IMR-90 (cell line): ENCODE measurements around the gene PRAMEF12. TPM values are rescaled to one million over a fixed set of nuclear protein-coding genes. Genes with fewer than 3 reads are reported as not detected.
"Not testable (repeated sequence)": the region's sequence is repeated elsewhere in the genome, so short reads cannot be mapped to it uniquely, and the experiment has no call there.

ENCODE experiments used
- ATAC-seq: fragments of 200-7000 bp; cut with Tn5 transposase; 2 replicates; pipeline ENCODE4 v1.9.1; 2020; ENCODE audit warnings: low read depth, mild to moderate bottlenecking, moderate library complexity
- BruUV-seq: library from RNA; stranded (reverse); fragments of 400-500 nt; replicated peaks from 2 replicates; lab custom pipeline; 2021; lab: Mats Ljungman, UMichigan
- CTCF ChIA-PET: fragments of 300-600 bp; formaldehyde crosslinking; extraction: SDS; loops from one replicate; lab custom pipeline; 2021; ENCODE audit warnings: antibody characterized with exemption; lab: Yijun Ruan, JAX
- POLR2A ChIA-PET: fragments of 300-600 bp; sonication (Branson Sonifier 250); formaldehyde crosslinking; loops from one replicate; lab custom pipeline; 2022; ENCODE audit warnings: antibody characterized with exemption; ENCODE audit not compliant: unreplicated experiment; lab: Charles Lee
- DNase-seq: peaks from one replicate; pipeline ENCODE4 v3.0.0; 2013
- H2AFZ ChIP-seq: replicated peaks from 2 replicates; pipeline ENCODE3; 2013; ENCODE audit warnings: low read length, mild to moderate bottlenecking; ENCODE audit not compliant: poor library complexity
- H2AK5ac ChIP-seq: 2 replicates; pipeline ENCODE4 v1.6.1; 2013; ENCODE audit warnings: low read depth, low read length, inconsistent platforms
- H2AK9ac ChIP-seq: replicated peaks from 2 replicates; pipeline ENCODE3; 2013; ENCODE audit warnings: mild to moderate bottlenecking, low read depth, low read length, moderate library complexity; ENCODE audit not compliant: poor library complexity
- H2BK120ac ChIP-seq: 2 replicates; pipeline ENCODE4 v1.6.1; 2013; ENCODE audit warnings: low read depth, low read length, inconsistent platforms
- H2BK15ac ChIP-seq: 3 replicates; pipeline ENCODE4 v1.6.1; 2013; ENCODE audit warnings: low read depth, low read length, inconsistent platforms
- H2BK20ac ChIP-seq: 2 replicates; pipeline ENCODE4 v1.6.1; 2013; ENCODE audit warnings: low read depth, mild to moderate bottlenecking, inconsistent platforms, low read length, moderate library complexity
- H2BK5ac ChIP-seq: 2 replicates; pipeline ENCODE4 v1.6.1; 2013; ENCODE audit warnings: mild to moderate bottlenecking, low read depth, low read length, inconsistent platforms; ENCODE audit not compliant: poor library complexity, severe bottlenecking
- H3K14ac ChIP-seq: replicated peaks from 2 replicates; pipeline ENCODE4 v1.6.1; 2013; ENCODE audit warnings: low read depth, low read length, inconsistent platforms
- H3K18ac ChIP-seq: 2 replicates; pipeline ENCODE4 v1.6.1; 2013; ENCODE audit warnings: low read depth, low read length, control low read depth
- H3K23ac ChIP-seq: 2 replicates; pipeline ENCODE4 v1.6.1; 2013; ENCODE audit warnings: low read depth, low read length, inconsistent platforms
- H3K27ac ChIP-seq: 2 replicates; pipeline ENCODE4 v1.5.1; 2013; ENCODE audit warnings: mild to moderate bottlenecking, control low read depth, low read length; ENCODE audit not compliant: insufficient read depth
- H3K27me3 ChIP-seq: 2 replicates; pipeline ENCODE4 v1.6.1; 2013; ENCODE audit warnings: low read length; ENCODE audit not compliant: control insufficient read depth, insufficient read depth
- H3K36me3 ChIP-seq: 2 replicates; pipeline ENCODE4 v1.6.1; 2013; ENCODE audit warnings: low read length, mixed read lengths; ENCODE audit not compliant: control insufficient read depth, insufficient read depth
- H3K4ac ChIP-seq: 2 replicates; pipeline ENCODE4 v1.6.1; 2013; ENCODE audit warnings: low read depth, low read length, inconsistent platforms
- H3K4me1 ChIP-seq: 2 replicates; pipeline ENCODE4 v1.6.1; 2013; ENCODE audit warnings: low read length, mixed read lengths; ENCODE audit not compliant: control insufficient read depth, insufficient read depth
- H3K4me2 ChIP-seq: 2 replicates; pipeline ENCODE4 v1.6.1; 2013; ENCODE audit warnings: low read depth, mild to moderate bottlenecking, control low read depth, low read length, moderate library complexity
- H3K4me3 ChIP-seq: 2 replicates; pipeline ENCODE4 v1.5.1; 2013; ENCODE audit warnings: low read depth, mild to moderate bottlenecking, control low read depth, low read length, moderate library complexity; ENCODE audit not compliant: insufficient read depth
- H3K56ac ChIP-seq: 2 replicates; pipeline ENCODE4 v1.6.1; 2013; ENCODE audit warnings: low read length, inconsistent platforms; ENCODE audit not compliant: insufficient read depth; ENCODE audit errors: extremely low read depth
- H3K79me1 ChIP-seq, 2 experiments: 2 replicates each; pipeline ENCODE4 v1.6.1; 2013; ENCODE audit warnings: low read length in 2 of 2, inconsistent platforms in 1 of 2, low read depth in 1 of 2
- H3K9ac ChIP-seq: 2 replicates; pipeline ENCODE4 v1.6.1; 2013; ENCODE audit warnings: low read depth, low read length, control low read depth
- H3K9me1 ChIP-seq: 2 replicates; pipeline ENCODE4 v1.6.1; 2013; ENCODE audit warnings: low read length, inconsistent platforms; ENCODE audit not compliant: insufficient read depth
- H3K9me3 ChIP-seq: 2 replicates; pipeline ENCODE4 v1.6.1; 2013; ENCODE audit warnings: low read length; ENCODE audit not compliant: control insufficient read depth, insufficient read depth
- H4K20me1 ChIP-seq: 2 replicates; pipeline ENCODE4 v1.6.1; 2013; ENCODE audit warnings: low read length, inconsistent platforms; ENCODE audit not compliant: insufficient read depth
- H4K5ac ChIP-seq: 2 replicates; pipeline ENCODE4 v1.6.1; 2013; ENCODE audit warnings: mild to moderate bottlenecking, low read depth, low read length, control low read depth
- H4K8ac ChIP-seq, 2 experiments: 2 replicates each; pipeline ENCODE4 v1.6.1; 2013; ENCODE audit warnings: low read depth in 2 of 2, low read length in 2 of 2, control low read depth in 1 of 2, inconsistent platforms in 1 of 2
- H4K91ac ChIP-seq: 2 replicates; pipeline ENCODE4 v1.6.1; 2013; ENCODE audit warnings: low read depth, low read length, inconsistent platforms; ENCODE audit not compliant: insufficient read depth
- BHLHE40 ChIP-seq: fragments of 150-350 bp; IDR thresholded peaks from 2 replicates; pipeline ENCODE4 v1.6.1; 2016; ENCODE audit warnings: mild to moderate bottlenecking, low read depth, low read length
- CEBPB ChIP-seq: IDR thresholded peaks from 2 replicates; pipeline ENCODE4 v1.6.1; 2012; ENCODE audit warnings: low read depth, low read length, improper control_type of control experiment
- CTCF ChIP-seq: conservative IDR thresholded peaks from 2 replicates; pipeline ENCODE4 v1.5.1; 2012; ENCODE audit warnings: mild to moderate bottlenecking, low read depth, low read length, improper control_type of control experiment
- FOS ChIP-seq: fragments of 150-350 bp; IDR thresholded peaks from 2 replicates; pipeline ENCODE4 v1.6.1; 2016; ENCODE audit warnings: low read depth, low read length
- MAFK ChIP-seq: IDR thresholded peaks from 2 replicates; pipeline ENCODE4 v1.6.1; 2012; ENCODE audit warnings: low read depth, low read length, improper control_type of control experiment
- MAZ ChIP-seq: IDR thresholded peaks from 2 replicates; pipeline ENCODE4 v1.6.1; 2012; ENCODE audit warnings: low read depth, mild to moderate bottlenecking, low read length, improper control_type of control experiment, moderate library complexity, borderline replicate concordance
- POLR2A ChIP-seq: IDR thresholded peaks from 2 replicates; pipeline ENCODE4 v1.6.1; 2012; ENCODE audit warnings: mild to moderate bottlenecking, low read depth, low read length
- RCOR1 ChIP-seq: IDR thresholded peaks from 2 replicates; pipeline ENCODE4 v1.6.1; 2012; ENCODE audit warnings: mild to moderate bottlenecking, low read length, improper control_type of control experiment; ENCODE audit not compliant: insufficient replicate concordance
- SMC3 ChIP-seq: fragments of 150-350 bp; IDR thresholded peaks from 2 replicates; pipeline ENCODE4 v1.6.1; 2016; ENCODE audit warnings: low read depth, mild to moderate bottlenecking, antibody characterized with exemption, low read length, moderate library complexity
- WGBS, 2 experiments: methylation state at CpG; one replicate each; pipeline versions ENCODE4 v1.1.5 to v1.1.7; 2013; ENCODE audit warnings: missing lambda C conversion rate in 2 of 2; ENCODE audit not compliant: insufficient read length in 1 of 2; ENCODE audit errors: extremely low coverage in 2 of 2; 5-methylcytosine and 5-hydroxymethylcytosine counted together
- dilution Hi-C: fragments of 300-500 bp; cut with HindIII; formaldehyde crosslinking; loops from one replicate; pipeline ENCODE4 v1.14.3; 2018; ENCODE audit warnings: low sequenced_read_pairs; ENCODE audit not compliant: unreplicated experiment
- in situ Hi-C: fragments of 300-500 bp; cut with MboI; formaldehyde crosslinking; loops from 3 replicates; pipeline ENCODE4 v1.14.3; 2019; ENCODE audit warnings: low sequenced_read_pairs, inconsistent platforms, mixed read lengths
- intact Hi-C: fragments of 100-400 bp; cut with micrococcal nuclease; formaldehyde crosslinking; loops from 2 replicates; pipeline ENCODE4 v1.10.0; 2022
- polyA plus RNA-seq, 3 experiments: library from polyadenylated mRNA; depleted of rRNA; stranded (reverse); fragments of >200 nt; gene quantifications; 2 replicates each; pipeline ENCODE4 v1.2.3, GENCODE V29; 2012; ENCODE audit warnings: low replicate concordance in 1 of 3
- total RNA-seq: library from RNA; depleted of rRNA; stranded (reverse); fragments of >200 nt; gene quantifications from 2 replicates; pipeline ENCODE4 v1.2.3, GENCODE V29; 2012

Gene PRAMEF12
- total and polyA plus RNA-seq, 2 of the 4 experiments (the other 2 are of a cell fraction), result not detected

GRCh38 chr1:12811409-12811784 lies 37.9 kb downstream of the PRAMEF12 start:
- Histone ChIP-seq H4K8ac (no peak overlapping the region), H3K4me1 (no peaks in the 10 kb centered on the region), H4K91ac (no peak overlapping the region), H2AK5ac (no peak overlapping the region), H2BK5ac (no peak overlapping the region), H3K36me3 (no peaks in the 10 kb centered on the region), H4K20me1 (no peaks in the 10 kb centered on the region), H3K18ac (no peak overlapping the region), H2BK20ac (no peak overlapping the region), H3K14ac (no peak overlapping the region), H3K9me3 (peaks cover 20% of the 10 kb centered on the region), H3K27ac (no peak overlapping the region), H2AK9ac (no peak overlapping the region), H2BK15ac (no peak overlapping the region), H2AFZ (no peak overlapping the region), H3K9ac (no peak overlapping the region), H3K4me2 (no peak overlapping the region), H3K79me1 (no peaks in the 10 kb centered on the region), H3K23ac (no peak overlapping the region), H3K4ac (no peak overlapping the region), H3K56ac (no peak overlapping the region), H2BK120ac (no peak overlapping the region), H3K4me3 (no peak overlapping the region), H3K27me3 (no peaks in the 10 kb centered on the region), H4K5ac (no peak overlapping the region), H3K9me1 (no peaks in the 10 kb centered on the region)
- TF ChIP-seq POLR2A (no peak), CEBPB (no peak), RCOR1 (no peak), FOS (no peak), SMC3 (no peak), MAZ (no peak), BHLHE40 (no peak), MAFK (no peak), CTCF (no peak)
- CTCF ChIA-PET, result no interaction called here
- intact Hi-C loops (no loop called here), dilution Hi-C loops (no loop called here), in situ Hi-C loops (no loop called here)
- POLR2A ChIA-PET, result no interaction called here
- ATAC-seq (no peak), DNase-seq (no peak)
- no TSS peak for BruUV-seq
- whole genome bisulfite sequencing, 2 experiments, result no CpG with 5 or more reads among the region's 2 CpGs

GRCh38 chr1:12819061-12819460 lies 45.5 kb downstream of the PRAMEF12 start:
- CTCF ChIA-PET, H3K4me3 ChIP-seq, ATAC-seq, H4K91ac ChIP-seq, DNase-seq, BruUV-seq, H2BK15ac ChIP-seq, H4K20me1 ChIP-seq, H3K9me3 ChIP-seq, H3K4me2 ChIP-seq, dilution Hi-C loops, H3K79me1 ChIP-seq, H3K9me1 ChIP-seq, H3K18ac ChIP-seq, H3K23ac ChIP-seq, H3K27me3 ChIP-seq, H2BK120ac ChIP-seq, H3K14ac ChIP-seq, POLR2A ChIA-PET, H3K56ac ChIP-seq, H3K36me3 ChIP-seq, H4K5ac ChIP-seq, H2AFZ ChIP-seq, H2AK5ac ChIP-seq, in situ Hi-C loops, H3K27ac ChIP-seq, H2BK20ac ChIP-seq, H4K8ac ChIP-seq, H2AK9ac ChIP-seq, intact Hi-C loops, H3K4ac ChIP-seq, H2BK5ac ChIP-seq, H3K9ac ChIP-seq, H3K4me1 ChIP-seq: not testable (repeated sequence)
- 0% methylated on average over 1 of the region's 6 CpGs; no CpG with 5 or more reads in 1 of the 2 experiments for WGBS, 2 experiments
